GM18907 (cell line): ENCODE measurements around the gene MDFIC.
"Not testable (repeated sequence)": the region's sequence is repeated elsewhere in the genome, so short reads cannot be mapped to it uniquely, and the experiment has no call there.

Source experiments
- ATAC-seq: cut with Tn5 transposase; IDR thresholded peaks from one replicate; pipeline ENCODE4 v1.9.1; 2021; ENCODE audit warnings: mild to moderate bottlenecking, moderate library complexity; ENCODE audit not compliant: unreplicated experiment

The MDFIC gene, protein sequence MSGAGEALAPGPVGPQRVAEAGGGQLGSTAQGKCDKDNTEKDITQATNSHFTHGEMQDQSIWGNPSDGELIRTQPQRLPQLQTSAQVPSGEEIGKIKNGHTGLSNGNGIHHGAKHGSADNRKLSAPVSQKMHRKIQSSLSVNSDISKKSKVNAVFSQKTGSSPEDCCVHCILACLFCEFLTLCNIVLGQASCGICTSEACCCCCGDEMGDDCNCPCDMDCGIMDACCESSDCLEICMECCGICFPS

DNA sequence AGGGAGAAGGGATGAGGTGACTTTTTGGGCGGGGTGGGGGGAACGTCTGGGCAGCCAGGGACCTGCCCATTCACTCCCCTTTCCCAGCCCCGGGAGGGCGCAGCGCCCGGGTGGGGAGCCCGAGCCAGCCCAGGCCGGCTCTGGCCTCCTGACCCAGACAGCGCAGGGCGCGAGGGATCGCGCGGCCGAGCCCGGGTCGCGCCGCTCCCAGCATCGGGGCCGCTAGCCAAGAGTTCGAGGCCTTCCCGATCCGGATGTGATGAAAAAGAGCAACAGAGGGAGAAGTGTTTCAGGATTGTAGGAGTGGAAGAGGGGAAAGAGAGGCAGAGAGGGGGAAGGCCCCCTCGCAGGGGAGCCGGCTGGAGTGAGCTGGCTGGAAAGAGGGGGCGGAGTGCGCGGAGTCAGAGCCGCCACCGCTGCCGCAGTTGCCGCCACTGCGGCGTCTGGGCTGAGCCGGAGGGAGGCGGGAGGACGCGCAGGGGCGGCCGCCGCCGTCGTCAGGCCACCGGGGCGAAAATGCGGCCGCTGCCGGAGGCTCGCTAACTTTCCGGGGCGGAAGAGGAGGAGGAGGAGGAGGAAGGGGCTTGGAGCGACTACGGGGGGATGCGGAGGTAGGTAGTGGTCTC, at the start of gene MDFIC:
TSS of gene MDFIC (plus strand) at position 69 of the 626 bp plus-strand sequence. CDS start 940 bp downstream, outside the sequence.
- ATAC-seq = peak; percentile 45

DNA sequence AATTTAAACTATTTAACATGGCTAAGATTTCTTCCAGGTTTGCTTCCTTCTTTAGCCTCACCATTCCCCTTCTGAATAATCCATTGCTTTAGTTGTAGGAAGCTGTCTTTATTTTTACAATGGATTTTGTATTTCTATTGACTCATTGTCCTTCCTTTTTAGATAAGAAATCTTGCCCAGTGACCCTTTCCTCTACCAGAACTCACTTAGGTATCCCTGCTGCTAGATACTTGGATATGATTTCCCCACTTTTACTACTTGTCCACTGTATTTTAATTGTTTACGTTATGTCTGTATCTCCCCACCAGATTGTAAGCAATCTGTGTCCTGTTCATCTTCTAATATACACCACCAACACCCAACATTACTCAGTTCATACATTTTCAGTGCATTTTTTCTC, 47.7 kb upstream of the MDFIC start:
- no peak for ATAC-seq

DNA sequence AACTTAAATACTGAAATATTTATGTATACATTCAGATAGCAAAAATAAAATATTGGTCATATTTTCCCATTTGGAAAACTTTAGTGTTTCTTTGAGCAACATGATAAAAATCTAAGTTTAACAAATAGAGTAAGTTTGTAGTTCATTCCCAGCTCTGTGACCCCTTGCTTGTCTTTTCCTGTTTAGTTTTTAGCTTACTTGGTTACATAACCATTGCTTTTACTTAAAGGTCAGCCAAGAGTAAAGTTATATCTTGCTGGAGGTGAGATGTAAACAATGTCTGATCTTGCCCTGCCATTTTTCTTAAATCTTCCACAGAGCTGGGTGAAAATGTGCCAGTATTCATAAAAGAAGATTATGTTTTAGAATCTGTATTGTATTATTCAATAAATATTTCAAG, 46.7 kb upstream of the MDFIC start:
- ATAC-seq = no peak

DNA sequence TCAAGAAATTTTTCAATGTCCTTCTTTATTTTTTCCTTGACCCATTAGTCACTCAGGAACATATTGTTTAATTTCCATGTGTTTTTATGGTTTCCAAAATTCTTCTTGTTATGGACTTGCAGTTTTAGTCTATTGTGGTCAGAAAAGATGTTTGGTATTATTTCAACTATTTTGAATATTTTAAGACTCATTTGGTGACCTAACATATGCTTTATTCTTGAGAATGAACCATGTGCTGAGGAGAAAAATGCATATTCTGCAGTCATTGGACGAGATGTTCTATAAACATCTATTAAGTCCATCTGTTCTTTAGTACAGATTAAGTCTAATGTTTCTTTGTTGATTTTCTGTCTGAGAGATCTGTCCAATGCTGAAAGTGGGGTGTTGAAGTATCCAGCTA, 42.3 kb upstream of the MDFIC start:
- ATAC-seq = no peak

DNA sequence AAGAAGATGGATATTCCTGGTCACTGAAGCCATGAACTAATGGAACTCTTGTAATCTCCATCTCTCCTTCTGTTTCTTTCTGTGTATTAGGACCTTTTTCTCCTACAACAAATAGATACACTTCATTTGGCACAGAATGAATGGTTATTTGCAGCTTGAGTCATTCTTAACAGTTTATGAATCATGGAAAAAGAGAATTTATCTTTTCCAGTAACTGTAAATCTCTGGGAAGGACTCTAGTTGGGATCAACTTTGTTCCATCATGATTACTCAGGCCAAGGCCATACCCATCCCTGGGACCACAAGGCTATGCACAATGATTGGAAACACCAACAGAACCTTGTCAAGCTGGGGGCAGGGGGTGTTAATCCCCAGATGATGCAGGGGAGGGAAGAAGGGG, 36.1 kb upstream of the MDFIC start:
- ATAC-seq = no peak

DNA sequence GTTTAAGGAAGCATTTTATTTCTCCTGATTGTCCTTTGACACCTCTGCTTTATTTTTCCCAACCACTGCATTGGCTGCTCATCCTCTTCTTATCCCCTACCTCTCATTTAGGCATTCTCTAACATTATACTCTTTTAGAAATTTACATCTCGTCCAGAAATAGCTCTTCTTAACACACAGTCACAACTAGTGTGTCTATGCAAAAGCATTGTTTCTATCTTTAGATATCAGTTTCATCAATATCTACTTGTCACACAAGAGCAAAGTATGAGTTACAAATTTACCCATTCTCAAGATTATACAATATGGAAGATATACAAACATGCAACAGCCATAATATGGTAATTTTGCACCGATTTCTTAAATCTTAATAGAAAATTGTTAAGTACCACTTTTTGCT, 35.7 kb upstream of the MDFIC start:
- peak; percentile 44 for ATAC-seq

DNA sequence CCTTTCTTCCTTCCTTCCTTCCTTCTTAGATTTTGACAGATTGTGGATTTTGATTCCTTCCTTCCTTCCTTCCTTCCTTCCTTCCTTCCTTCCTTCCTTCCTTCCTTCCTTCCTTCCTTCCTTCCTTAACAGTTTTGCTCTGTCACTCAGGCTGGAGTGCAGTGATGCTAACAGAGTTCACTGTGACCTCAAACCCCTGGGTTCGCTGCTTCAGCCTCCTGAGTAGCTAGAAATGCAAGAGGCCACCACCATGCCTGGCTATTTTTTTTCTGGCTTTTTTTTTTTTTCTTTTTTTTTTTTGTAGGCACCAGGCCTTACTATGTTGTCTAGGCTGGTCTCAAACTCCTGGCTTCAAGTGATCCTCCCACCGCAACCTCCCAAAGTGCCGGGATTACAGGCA, 32.8 kb upstream of the MDFIC start:
- ATAC-seq = not testable (repeated sequence)

DNA sequence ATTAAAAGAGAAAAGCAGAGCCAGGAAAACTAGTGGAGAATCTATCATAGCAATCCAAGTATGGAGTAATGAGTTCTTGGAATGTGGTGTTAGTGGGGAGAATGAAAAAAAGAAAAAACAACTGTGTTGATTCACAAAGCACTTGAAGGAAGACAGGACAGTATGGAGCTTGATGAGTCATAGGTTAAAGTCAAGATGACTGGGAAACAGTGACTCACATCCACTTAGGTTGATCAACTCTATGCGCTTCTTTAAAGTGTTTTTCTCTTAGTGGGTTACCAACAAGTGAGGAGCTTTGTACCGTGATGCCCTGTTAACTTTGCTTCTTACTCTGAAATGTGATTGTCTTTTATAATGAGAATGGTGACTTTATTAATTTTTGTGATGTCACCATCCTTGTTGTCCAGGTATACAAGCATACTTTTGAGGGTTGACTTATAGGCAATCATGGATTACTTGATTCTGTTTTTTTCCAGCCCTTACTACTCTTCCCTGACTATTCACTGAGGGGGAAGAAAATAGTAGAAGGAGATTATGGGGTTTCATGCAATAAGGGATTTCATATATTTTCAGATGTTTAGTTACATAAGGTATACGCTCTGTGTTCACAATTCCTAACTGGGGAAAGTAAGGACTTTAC, 32.1 kb upstream of the MDFIC start:
- peak; percentile 78 for ATAC-seq

DNA sequence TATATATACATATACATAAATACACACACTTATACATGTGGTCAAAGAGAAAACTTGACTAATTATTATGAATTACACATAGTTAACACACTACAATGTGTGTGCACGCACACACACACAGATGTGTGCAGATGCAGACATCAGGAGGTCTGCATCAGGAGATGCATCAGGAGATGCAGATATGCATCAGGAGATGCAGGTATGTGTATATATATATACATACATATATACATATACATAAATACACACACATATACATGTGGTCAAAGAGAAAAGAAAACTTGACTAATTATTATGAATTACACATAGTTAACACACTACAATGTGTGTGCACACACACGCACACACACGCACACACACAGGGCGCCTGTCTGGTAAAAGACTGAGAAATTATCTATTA, 31.3 kb upstream of the MDFIC start:
- no peak for ATAC-seq

DNA sequence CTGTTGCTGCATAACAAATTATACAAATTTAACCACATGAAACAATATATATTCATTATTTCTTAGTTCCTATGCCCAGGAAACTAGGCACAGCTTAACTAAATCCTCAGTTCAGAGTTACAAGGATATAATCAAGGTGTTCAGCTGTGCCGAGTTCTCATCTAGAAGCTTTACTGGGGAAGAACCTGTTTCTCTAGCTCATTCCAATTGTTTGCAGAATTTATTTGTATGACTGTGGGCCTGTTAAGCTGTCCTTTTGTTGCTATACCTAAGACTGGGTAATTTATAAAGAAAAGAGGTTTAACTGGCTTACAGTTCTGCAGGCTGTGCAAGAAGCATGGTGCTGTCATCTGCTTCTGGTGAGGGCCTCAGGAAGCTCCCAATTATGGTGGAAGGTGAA, 21.8 kb upstream of the MDFIC start:
- ATAC-seq = no peak

DNA sequence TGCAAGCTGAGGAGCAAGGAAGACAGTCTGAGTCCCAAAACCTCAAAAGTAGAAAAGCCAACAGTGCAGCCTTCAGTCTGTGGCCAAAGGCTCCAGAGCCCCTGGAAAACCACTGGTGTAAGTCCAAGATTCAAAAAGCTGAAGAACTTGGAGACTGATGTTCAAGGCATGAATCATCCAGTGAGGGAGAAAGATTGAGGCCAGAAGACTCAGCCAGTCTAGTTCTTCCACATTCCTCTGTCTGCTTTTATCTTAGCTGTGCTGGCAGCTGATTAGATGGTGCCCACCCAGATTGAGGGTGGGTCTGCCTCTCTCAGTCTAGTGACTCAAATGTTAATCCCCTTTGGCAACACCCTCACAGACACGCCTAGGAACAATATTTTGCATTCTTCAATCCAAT, 20.1 kb upstream of the MDFIC start:
- no peak for ATAC-seq

DNA sequence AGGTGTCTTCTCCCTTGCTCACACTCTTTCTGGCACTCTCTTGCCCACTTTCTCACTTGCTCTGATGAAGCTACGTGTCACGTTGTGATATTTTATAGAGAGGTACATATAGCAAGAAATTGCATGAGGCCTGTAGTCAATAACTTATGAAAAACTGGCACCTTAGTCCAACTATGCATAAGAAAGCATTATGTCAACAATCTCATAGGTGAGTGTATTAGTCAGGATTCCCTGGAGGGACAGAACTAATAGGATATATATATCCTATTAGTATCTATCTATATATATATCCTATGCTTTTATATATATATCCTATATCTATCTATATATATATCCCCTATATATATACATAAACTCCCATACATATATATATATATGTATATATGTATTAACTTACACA, 18.8 kb upstream of the MDFIC start:
- ATAC-seq = no peak

DNA sequence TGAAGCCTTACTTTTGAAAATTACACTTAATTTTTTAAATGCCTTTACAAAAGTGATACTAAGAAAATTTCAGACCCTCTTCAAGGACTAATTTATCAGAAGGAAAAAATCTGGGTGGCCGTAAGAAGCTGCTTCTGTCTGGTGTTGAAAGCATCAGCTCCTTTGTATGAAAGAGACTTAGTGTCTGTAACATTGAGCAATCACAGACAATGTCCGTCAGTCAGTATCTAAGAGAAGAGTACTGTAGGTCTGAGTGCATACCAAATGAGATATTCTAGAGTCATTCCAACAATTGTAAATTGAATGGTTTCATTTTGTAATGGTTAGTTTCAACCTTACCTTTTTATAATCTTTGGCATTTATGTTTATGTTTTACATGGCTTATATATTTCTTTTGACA, 11.1 kb upstream of the MDFIC start:
- no peak for ATAC-seq

DNA sequence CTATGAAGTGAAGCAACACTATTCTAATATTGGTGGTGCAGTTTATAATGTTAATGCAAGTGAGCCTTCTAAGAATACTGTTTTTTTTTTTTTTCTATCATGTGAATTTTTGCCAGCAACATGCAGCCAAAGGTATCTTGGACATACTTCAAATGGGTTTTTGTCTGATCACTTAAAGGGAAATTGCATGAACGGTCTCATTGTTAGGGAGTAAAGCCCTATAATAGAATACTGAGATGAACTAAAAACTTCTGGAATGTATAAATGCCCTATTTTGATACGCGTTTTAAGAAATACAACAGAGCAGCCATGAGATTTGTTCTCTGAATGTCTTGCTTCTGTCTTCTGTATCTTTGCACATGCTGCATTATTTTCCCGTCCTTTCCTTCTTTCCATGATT, 10.5 kb upstream of the MDFIC start:
- ATAC-seq = no peak

DNA sequence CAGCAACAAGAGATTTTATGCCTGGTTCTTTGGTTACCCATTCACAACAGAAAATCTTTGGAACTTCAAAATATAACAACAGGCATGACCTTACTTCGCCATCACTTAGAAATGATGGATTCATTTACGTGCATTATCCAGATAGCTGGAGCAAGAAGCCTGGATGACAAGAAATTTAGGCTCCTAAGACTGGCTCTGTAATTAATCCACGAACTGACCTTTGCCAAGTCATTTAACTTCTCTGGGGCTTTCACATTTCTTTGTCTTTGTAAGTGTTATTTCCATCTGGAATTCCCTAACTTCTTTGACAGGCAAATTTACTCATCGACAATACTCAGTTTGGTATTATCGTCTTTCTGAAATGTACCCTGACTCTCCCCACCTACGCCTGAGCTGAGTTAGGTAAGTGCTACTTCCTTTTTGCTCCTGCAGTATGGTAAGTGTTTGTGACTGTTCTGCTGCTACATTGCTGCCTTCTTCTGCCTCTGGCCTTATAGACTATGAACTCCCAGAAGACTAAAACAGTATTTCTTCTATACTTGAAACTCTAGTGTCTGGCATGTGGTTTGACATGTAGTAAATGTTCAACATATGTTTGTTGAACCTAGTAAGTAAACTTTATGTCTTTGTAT, 5.5 kb upstream of the MDFIC start:
- peak; percentile 95 for ATAC-seq

DNA sequence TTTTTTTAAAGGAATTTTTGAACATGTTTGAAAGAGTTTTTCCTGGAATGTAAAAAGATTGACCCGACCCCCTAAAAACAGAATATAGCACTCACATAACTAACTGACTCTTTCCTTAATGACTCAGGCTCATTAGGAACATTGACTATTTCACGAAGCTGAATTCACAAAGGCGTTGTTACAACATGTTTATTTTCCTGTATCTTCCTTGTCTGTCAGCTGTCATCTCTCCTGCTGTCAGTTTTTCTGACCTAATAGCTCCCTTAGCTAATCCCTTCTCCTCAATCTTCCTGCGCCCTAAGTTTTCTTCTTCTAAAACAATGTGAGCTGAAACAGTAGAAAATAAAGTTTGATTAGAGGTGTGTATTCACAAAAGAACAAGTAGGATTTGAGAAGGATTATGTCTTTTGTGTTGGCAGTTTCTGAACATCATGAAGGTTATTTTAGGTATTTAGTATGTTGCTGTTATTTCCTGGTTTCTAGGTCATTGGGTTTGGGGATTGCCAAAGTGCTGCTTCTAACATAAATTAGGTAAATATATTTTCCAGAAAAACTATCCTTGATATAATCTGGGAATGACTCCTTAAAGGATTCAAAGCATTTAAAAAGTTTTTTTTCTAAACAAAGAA, 4.6 kb upstream of the MDFIC start:
- no peak for ATAC-seq

DNA sequence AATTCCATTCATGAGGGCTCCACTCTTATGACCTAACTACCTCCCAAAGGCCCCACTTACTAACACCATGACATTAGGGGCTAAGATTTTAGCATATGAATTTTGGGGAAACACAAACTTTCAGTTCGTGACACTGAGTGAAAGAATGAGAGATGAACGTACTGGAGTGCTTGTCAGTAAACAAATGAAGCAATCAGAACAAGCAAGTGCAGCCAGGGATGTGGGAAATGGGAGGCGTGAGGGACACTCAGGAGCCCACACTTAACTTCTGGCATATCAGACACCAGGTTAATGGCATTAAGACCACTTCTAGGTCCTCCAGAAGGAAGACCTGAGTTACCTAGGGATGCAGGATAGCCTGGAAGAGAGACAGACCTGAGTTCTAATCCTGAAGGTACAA, 2.3 kb upstream of the MDFIC start:
- ATAC-seq = no peak

DNA sequence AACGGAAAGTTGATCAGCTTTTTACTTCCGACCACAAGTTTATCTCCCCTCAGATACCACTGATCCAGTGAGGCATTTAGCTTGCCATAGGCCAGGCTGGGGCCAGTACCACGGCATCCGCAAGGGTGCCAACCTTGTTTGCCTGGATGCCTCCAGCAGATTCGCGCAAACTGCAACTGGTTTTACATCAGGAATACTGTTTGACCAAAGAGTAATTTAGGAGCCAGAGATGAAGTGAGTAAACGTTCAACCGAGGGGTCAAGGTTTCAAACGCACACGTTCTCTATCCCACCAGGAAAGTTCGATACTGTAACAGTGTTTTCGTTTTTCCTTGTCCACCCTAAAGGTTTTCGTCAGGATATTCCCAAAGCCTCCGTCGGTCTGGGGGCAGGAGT, 266 bp upstream of the MDFIC start:
- no peak for ATAC-seq

DNA sequence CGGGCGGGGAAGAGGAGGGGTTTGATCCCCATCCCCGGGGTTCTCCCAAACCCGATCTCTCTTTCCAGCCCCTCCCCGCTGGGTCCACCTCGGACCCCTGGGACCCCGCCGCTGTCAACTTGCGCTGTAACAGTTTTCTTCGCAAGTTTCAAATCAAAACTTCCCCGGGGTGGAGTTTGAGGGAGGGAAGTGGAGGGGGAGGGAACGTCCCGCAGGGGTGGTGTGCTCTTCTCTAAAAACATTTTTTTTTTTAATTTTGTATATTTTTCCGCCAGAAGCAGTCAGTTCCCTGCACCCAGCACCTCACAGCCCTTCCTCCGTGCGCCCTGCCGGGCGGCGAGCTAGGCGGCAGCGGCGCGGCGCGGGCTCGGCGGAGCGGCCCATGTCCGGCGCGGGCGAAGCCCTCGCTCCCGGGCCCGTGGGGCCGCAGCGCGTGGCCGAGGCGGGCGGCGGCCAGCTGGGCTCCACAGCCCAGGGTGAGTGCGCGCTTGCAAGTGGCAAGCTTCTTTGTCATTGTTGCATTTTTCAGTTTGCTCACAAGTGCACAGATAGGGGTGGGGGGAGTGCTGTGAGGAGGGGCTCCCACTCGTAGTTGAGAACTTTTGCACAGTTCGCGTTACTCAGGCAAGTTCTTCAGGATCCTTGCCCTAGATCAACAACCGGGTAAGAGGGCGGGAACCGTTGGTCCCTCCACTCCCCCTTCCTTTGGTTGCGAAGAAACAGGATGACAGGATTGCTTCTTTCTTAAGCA, 933 bp downstream of the MDFIC start:
- peak; percentile 48 for ATAC-seq

DNA sequence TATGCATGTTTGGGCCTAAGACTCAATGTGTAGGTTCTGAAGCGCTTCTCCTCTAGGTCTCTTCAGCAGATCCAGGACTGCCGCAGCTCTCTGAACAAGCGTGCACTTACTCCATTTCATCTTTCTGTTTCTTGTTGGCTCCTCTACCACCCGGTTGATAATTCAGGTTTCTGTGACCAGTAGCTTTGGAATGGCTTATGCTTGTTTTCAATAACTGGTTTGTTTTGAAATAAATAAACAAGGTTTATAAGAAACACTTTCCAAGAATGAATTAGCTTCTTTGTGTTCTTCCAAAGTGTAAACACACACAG, 1.5 kb downstream of the MDFIC start:
- no peak for ATAC-seq
